CD4-positive, alpha-beta T cell treated with Interleukin-15 for 1 hour (primary cell): ENCODE results near the gene ARHGEF5.
"Not testable (repeated sequence)": the region's sequence is repeated elsewhere in the genome, so short reads cannot be mapped to it uniquely, and the experiment has no call there.

Experiments
- DNase-seq: peaks from one replicate; pipeline ENCODE4 v3.0.0-alpha.2; 2020

ARHGEF5 gene

DNA sequence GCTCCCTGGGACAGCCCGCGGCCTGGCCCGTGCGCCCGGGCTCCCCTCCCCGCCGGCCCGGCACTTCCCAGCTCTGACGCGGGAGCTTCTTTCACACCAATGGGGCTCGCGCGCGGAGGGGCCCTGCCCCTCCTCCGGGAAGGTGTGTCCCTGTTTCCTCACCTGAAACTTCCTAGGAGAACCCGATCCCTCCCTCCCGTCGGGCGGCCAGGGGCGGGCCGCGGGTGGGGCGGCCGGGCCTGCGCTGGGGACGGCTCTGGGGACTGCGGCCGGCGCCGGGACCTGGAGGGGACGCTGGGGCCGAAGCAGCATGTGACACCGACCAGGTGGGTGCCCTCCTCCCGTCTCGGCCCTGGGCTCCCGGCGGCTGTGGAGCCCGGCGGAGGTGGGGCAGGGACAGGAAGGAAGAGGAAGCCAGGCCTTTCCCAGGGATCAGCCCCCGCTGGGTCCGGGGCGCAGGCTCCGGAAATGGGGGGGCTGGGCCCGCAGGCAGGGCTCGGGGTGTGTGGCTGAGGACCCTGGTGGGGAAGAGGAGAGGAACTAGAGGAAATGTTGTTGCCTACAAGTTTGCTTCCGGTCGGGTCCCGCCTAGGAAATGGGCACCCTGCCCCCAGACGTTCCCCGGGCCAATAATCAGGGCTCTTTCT lies at the start of gene ARHGEF5:
ARHGEF5 (plus strand) TSS at position 227 of the 647 bp plus-strand sequence. CDS start 7,268 bp downstream, outside the sequence.
- DNase-seq: not testable (repeated sequence)

DNA sequence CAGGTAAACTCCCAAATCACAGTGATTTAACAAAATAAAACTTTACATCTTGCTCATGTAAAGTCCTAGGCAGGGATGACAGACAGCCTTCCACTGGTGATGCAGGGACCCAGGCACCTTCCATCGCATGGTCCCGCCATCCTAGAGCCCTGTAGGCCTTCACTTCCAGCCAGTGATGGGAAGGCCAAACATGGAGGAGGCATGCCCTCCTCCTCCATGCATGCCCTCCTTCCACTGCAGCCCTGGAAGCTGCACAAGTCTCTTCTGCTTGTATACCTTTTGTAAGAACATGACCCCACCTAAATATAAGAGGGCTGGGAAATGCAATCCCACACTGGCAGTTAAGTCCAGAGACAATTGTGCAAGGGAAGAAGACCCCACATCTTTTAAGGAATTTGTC lies 45.5 kb upstream of the ARHGEF5 start:
- not testable (repeated sequence) for DNase-seq

DNA sequence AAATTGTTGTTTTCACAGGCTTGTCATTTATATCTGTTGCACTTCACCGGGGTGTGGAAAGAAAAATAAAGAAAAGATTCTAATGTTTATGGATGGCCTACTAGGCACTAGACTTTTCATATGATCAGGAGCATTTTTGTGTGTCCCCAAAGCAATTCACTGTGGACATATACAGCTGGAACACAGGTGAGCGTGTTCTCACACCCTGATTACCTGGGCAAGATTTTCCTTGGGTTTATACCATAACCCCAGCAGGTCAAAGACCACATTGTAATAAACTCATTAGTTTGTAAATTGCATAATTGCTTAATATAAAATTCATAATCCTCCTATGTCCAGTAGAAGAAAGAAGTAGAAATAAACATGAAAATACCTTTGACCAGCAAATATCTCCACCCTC lies 44.0 kb upstream of the ARHGEF5 start:
- not testable (repeated sequence) for DNase-seq

DNA sequence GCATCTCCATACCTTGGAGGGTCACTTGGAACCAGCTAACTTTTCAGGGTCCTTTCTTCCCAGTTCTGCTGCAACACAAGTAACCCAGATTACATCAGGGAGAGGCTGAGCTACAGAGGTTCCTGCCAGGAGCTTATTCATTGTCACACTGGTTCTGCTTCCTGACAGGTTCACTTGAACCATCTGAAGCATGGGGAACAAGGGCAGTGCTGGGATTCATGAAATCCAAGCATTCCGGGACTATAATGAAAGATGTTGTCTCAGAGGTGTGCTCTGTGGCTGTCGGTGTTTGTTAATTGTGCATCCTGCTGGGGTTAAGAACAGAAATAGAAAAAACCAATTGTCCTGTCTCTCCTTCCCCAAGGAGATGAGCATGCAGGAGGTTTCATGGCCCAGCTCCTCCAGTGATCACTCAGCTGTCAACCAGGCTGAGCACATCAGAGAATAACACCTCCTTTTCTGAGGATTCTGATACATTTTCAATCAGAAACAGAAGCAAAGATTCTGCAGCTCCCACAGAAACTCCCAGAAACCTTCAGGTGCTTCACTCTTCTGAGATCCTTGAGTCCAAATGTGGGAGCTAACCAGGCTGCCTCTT lies 43.2 kb upstream of the ARHGEF5 start, which contains the start of gene OR2A1:
OR2A1 (plus strand) TSS at position 548 of the 598 bp plus-strand sequence. CDS start 5,706 bp downstream, outside the sequence.
- DNase-seq: not testable (repeated sequence)

DNA sequence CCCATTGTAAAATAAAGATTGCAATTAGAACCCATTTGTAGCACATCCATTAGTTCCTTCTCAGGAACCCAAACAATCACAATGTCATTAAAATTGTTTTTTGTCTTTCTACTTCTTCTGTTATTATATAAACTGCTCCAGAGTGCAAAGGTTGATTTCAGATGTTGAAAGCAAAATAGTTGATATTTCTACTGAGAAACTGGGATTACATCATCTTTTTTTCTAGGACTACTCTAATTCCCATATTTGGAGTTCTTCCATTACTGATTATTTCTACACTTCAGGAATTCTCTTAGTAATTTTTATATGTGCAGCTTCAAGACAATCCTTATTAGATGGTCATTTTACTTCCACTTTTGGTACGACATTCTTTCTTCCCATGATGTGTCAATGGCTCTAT lies 37.7 kb upstream of the ARHGEF5 start:
- not testable (repeated sequence) for DNase-seq

DNA sequence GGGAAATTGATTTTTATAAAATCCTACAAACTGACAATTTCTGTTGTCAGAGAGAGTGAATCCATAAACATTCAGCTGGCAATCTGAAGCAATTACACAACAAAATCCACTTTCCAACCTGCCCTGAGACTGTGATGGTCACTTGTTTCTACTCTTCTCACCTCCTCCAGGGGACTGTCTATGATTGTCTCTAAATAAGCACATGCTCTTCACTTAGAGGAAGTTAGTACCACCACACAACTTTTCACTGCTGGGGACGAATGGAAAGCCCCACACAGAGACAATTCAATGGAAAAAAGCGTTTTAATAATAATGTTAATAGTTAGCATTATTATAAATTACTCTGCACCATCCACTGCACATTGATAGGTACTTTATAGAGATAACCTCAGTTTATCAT lies 35.7 kb upstream of the ARHGEF5 start:
- not testable (repeated sequence) for DNase-seq

DNA sequence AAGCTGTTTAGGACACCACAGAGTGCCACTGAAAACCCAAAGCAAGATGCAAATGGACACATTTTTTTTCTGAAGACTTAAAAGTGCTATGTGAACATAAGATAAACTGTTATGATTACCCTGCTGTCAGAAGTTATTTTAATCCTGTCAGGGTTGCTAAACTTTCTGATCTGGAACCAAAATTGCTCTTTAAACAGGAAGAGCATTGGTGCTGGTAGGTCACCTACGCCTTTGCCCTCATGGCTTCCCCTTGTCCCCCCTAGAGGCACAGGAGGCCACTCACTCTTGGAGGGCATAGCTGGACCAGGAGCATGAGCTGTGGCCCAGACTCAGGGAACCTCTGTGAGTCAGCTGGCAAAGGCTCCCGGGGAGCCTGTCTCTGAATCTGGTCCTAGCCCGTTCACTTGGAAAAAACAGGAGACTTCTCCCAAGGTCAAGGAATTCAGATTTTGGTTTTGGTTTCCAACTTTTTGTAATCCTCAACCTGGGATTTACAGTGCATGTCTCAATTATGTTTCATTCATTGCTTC lies 33.5 kb upstream of the ARHGEF5 start:
- DNase-seq: not testable (repeated sequence)

DNA sequence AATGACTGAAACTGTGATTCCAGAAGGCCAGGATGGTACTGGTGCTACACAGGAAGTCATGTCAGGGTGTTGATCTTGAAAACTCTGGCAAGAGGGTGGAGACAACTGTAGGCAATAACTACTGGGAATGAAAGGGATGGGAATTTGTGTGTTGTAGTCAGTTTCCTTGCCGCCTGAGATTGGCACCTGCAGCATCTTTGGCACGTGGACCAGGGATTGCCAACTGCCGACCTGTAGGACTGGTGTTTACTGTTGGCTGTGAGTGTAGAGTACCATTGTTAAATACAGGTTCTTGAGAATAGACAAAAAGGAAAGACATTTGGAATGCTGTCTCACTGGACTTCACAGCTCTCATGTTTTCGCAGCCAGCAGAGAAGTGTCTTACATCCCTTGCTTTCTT lies 31.8 kb upstream of the ARHGEF5 start:
- DNase-seq: not testable (repeated sequence)

DNA sequence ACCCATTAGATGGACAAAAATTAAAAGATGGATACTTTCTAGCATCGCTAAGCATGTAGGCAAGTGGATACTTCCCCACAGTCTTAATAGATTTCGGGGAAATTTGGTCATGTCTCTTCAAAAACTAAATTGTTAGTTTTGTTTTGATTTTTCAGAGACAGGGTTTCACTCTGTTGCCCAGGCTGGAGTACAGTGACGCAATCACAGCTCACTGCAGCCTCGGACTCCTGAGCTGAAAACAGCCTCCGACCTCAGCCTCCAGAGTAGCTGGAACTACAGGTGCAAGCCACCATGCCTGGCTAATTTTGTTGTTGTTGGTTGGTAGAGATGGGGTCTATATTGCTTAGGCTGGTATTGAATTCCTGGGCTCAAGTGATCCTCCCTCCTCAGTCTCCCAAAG lies 29.3 kb upstream of the ARHGEF5 start:
- DNase-seq: not testable (repeated sequence)

DNA sequence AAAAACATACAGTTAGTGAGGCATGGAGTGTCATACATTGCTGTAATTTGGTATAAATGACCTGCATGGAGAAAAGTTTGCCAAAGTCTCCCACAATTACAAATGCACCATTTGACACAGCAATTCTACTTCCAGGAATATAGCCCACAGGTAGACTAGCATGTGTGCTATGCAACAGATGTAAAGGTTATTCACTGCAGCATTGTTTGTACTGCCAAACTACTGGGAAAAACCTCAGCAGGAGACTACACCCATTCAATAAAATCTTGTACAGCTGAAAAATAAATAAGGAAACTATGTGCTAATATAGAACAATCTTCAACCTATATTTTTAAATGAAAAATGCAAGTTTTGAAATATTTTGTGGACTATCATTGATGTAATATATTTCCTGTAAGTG lies 25.2 kb upstream of the ARHGEF5 start:
- DNase-seq: not testable (repeated sequence)

DNA sequence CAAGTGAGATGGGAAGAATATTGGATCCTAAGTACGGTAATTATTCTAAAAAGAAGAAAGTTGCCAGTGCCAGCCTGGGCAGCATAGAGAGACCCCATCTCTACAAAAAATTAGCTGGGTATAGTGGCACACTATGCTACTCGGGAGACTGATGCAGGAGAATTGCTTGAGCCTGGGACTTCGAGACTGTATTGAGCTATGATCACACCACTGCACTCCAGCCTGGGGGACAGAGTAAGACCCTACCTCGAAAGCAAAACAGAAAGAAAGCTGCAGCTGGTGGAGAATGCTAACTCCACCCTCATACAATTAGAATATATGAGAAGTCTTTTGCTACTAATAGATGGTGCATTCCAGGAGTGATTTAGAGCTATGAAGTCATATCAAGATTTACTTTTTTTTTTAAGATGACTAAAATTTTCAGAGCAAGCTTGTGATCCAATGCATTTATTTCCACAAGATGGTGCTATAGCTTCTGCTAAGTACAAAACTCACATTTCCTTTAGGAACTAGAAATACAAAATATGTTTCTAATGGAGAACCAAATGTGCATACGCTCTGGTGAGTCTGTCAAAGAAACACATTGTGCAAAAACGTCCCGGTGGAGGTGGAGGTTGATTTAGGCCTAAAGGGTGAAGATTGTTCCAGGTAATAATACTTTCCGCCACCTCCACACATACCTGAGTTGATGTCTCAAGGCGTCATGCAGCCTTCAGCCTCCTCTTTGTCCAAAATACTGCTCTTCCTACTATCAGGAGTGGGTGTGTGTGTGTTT lies 23.8 kb upstream of the ARHGEF5 start:
- DNase-seq: not testable (repeated sequence)

DNA sequence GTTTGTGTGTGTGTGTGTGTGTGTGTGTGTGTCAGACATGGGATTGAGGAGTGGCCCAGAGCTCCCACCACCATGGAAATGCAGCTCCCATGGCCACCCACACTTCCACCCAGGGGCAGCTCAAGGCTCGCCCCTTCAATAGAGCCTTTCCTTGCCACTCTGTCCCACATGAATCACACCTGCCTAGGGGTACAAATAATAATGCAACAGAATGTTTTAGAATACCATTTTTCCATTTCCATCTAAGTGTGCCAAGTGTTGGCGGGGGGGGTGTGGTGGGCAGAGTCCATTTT lies 23.3 kb upstream of the ARHGEF5 start:
- not testable (repeated sequence) for DNase-seq

DNA sequence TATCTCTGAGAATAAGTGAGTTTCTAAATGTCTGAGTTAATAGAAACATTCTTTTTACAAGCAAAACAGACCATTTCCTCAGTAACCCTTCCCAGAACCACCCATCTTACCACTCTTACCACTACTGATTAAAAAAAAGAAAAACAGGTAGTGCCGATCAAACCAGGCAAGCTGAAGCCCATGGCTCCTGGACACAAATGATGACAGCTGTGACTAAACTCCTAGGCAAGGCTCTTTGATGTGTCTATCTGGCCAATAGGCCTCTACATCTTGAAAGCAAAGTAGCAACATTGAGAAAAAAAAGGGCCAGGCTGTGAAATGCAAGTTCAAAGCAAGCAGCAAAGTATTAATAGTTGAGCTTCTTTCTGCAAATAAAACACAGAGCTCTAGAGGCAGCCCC lies 6.6 kb upstream of the ARHGEF5 start:
- not testable (repeated sequence) for DNase-seq

DNA sequence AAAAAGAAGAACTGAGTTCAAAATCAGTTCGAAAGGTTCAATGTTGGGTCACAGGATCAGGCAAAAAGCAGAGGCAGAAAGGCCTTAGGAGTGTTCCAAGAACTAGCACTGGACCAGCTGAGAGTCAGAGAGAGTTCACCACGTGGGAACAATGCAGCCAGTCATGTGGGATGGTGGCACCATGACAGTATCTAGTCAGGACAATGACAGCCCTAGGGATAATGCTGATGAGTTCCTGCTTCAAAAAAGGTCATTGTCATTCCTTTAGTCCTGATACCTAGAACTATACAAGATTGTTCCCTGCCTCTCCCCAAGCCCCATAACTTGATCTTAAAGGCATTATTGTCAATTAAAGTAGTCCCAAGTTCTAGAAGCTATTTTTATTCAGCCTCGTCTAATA lies 3.5 kb upstream of the ARHGEF5 start:
- DNase-seq: not testable (repeated sequence)

DNA sequence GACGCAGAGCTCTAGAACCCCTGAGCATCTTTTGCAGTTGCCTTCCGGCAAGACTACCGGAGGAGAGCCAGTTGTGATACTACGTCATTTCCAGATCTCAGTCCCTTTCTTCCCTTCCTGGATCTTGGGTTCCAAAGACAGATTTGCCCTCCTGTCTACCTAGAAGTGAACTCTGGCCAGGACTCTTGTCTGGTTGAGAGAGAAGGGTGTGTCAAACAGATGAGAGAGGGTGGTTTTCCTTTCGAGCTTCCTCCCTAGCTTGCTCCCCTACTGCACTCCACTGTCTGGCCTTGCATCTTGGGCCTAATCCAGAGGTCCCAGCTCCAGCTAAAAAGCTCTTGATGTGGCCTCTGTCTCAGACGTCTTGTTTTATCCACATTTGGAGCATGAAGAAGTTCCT lies 983 bp downstream of the ARHGEF5 start:
- not testable (repeated sequence) for DNase-seq

DNA sequence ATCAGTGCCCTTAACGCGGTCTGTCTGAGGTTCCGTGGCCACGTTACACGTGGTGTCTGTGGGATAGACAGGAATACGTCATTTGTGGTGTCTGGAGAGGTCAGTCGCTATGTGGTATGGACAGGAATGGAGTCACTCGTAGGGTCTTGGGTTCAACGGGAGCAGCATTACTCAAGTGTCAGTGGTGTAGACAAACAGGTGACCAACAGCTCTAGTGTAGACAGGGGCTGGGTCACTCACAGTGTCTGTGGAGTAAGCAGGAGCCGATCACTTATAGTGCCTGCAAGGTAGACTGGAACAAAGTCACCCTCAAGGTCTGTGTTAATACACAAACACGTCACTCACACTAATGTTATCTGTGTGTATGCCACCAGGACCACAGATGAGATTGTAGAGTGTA lies 1.7 kb downstream of the ARHGEF5 start:
- DNase-seq: not testable (repeated sequence)

DNA sequence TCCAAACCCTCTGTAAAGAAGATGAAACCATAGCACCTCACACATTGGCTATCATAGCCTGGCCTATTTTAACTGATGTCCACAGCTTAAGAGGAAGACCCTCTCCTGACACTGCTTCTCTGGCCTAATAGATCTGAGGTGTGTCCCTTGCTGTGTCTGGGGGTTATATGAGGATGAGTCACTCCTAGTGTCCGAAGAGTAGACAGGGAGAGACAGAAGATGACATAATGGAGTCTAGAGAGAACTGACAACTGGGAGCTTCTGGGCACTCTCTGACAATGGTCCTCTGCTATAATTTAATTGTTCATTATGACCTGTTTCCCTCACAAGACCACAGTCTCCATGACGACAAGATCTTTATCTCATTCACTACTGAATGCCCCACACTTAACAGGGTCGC lies 6.9 kb downstream of the ARHGEF5 start:
- not testable (repeated sequence) for DNase-seq

DNA sequence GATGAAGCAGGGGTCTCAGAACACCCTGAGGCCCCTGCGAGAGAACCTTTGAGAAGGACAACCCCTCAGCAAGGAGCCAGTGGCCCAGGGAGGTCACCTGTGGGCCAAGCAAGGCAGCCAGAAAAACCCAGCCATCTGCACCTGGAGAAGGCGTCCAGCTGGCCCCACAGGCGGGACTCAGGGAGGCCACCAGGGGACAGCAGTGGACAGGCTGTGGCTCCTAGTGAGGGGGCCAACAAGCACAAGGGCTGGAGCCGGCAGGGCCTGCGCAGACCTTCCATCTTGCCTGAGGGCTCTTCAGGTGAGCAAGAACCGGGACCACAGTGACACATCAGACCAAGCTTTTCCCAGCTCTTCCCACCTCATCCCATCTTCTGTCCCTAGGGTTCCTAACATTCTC lies 10.3 kb downstream of the ARHGEF5 start:
- not testable (repeated sequence) for DNase-seq

DNA sequence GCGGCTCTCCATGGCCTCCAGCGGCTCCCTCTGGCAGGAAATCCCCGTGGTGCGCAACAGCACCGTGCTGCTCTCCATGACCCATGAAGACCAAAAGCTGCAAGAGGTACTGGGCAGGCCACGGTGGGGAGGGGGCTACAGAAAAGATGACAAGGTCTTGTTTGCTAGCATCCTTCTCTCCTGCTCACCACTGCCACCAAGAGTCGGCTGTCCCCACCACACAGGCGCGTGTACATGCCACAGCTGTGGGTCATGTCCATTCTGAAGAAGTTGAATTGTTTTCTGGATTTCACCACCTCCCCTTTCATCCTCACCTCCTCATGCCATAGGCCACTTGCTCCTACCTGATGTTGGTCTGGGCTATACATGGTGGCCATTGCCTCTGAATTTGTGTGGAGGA lies 12.0 kb downstream of the ARHGEF5 start:
- DNase-seq: not testable (repeated sequence)

DNA sequence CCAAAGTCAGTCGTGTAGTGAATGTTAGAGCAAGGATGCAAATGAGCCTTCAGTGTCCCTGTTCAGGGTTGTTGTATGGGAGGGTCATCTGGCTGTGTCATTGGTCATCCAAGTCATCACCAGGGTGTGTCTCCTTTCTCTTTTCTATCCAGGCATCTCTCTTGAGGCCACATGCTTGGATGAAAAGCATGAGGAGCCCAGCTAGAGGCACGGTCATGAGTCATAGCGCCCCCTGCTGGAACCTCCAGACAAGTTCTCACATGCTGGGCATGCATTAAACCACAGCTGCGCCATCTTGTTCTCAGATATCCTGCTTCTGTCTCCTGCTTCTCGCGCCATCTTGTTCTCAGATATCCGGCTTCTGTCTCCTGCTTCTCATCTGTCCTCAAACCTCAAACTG lies 14.0 kb downstream of the ARHGEF5 start:
- DNase-seq: not testable (repeated sequence)

DNA sequence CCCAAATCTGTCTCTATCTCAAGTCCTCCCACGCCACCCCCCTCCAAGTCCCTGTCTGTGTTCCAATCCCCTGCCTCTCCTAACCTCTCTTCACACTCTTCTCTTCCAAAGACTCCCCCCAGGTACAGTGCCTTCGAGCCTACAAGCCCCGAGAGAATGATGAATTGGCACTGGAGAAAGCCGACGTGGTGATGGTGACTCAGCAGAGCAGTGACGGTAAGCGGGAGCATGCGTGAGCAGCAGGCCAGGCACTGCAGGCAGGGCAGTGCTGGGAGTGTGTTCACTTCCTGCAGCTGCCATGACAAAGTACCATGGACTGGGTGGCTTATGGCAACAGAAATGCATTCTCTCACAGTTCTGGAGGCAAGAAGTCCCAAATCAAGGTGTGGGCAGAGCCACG lies 23.4 kb downstream of the ARHGEF5 start:
- DNase-seq: no peak

DNA sequence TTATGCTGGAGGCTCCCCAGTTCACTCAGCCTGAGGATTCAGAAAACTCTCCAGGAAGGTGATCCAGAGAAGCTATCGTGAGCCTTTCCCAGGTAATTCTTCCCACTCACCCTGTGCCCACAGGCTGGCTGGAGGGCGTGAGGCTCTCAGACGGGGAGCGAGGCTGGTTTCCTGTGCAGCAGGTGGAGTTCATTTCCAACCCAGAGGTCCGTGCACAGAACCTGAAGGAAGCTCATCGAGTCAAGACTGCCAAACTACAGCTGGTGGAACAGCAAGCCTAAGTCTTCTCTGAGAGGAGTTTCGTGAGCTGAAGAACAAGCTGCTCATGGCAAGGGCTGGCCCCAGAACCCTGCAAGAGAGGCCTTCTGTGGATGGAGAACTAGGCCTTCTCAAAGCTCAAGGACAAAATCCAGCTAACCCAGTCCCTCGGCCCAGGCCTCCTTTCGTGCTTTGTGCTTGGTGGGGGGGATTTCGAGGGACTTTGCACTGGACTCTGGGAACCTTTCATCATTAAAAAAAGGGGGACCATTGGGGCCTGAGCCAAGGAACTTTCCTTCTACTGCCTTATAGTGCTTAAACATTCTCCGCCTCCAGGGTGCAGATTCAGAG lies 24.7 kb downstream of the ARHGEF5 start:
- no peak for DNase-seq

DNA sequence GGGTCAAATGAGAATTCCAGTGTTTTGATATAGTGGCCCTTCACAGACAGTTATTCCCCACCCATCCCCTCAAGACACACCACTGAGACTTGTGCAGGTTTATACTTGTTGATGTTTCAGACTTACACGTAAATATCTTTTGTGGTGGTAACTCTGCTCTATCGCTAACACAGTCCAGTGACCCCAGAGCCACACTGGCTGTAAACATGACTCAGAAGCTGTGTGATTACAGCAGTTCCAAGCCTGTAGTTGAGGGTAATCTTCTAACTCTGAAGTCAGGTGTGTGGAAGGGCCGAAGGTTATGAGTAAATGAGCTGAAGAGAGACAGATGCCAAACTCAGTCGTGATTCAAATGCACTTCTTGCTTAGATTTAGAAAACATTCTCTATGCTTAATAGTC lies 28.9 kb downstream of the ARHGEF5 start:
- DNase-seq: no peak
